GM18511 (cell line): ENCODE data around the gene KRT4.

ENCODE experiments used
- ATAC-seq: cut with Tn5 transposase; IDR thresholded peaks from one replicate; pipeline ENCODE4 v1.9.1; 2021; ENCODE audit warnings: mild to moderate bottlenecking, moderate library complexity; ENCODE audit not compliant: unreplicated experiment

The KRT4 gene

GRCh38 chr12:52794479-52795331, 19.2 kb downstream of the KRT4 start:
- ATAC-seq, result no peak

- ATAC-seq, result no peak
Observed at GRCh38 chr12:52792185-52793029, 21.5 kb downstream of the KRT4 start.

GRCh38 chr12:52791271-52792184, 22.4 kb downstream of the KRT4 start:
- no peak for ATAC-seq

GRCh38 chr12:52790427-52791270, 23.3 kb downstream of the KRT4 start:
- no peak for ATAC-seq

GRCh38 chr12:52789637-52790426, 24.1 kb downstream of the KRT4 start:
- no peak for ATAC-seq

- ATAC-seq, result no peak
Observed at GRCh38 chr12:52788876-52789636, 24.9 kb downstream of the KRT4 start.

GRCh38 chr12:52788192-52788875, 25.6 kb downstream of the KRT4 start:
- ATAC-seq, result no peak

GRCh38 chr12:52787324-52788191, 26.4 kb downstream of the KRT4 start:
- ATAC-seq, result no peak

- ATAC-seq, result no peak
Observed at GRCh38 chr12:52784909-52785308, 29.0 kb downstream of the KRT4 start.

GRCh38 chr12:52783563-52784316, 30.2 kb downstream of the KRT4 start:
- no peak for ATAC-seq

- ATAC-seq, result no peak
Observed at GRCh38 chr12:52782502-52782901, 31.4 kb downstream of the KRT4 start.

- no peak for ATAC-seq
Observed at GRCh38 chr12:52781399-52782082, 32.4 kb downstream of the KRT4 start.

- ATAC-seq, result no peak
Observed at GRCh38 chr12:52779914-52780313, 34.0 kb downstream of the KRT4 start.

GRCh38 chr12:52778833-52779232, 35.1 kb downstream of the KRT4 start:
- no peak for ATAC-seq

GRCh38 chr12:52777566-52777965, 36.4 kb downstream of the KRT4 start:
- no peak for ATAC-seq
